GM12801 (cell line): ENCODE measurements around the gene JAZF1.

Source experiments
- CTCF ChIP-seq: IDR thresholded peaks from one replicate; pipeline ENCODE4 v1.5.1; 2011; ENCODE audit warnings: control low read depth; ENCODE audit not compliant: insufficient read length; ENCODE audit errors: extremely low read depth

The JAZF1 gene

GRCh38 chr7:27906385-27907091 is 274.1 kb downstream of the JAZF1 start:
- no peak for TF ChIP-seq CTCF

GRCh38 chr7:27905951-27906350 is 274.6 kb downstream of the JAZF1 start:
- TF ChIP-seq CTCF = no peak

GRCh38 chr7:27901028-27901760 is 279.4 kb downstream of the JAZF1 start:
- TF ChIP-seq CTCF = no peak

- no peak for TF ChIP-seq CTCF
These were observed 280.6 kb downstream of the JAZF1 start for GRCh38 chr7:27900006-27900405.

- no peak for TF ChIP-seq CTCF
These were observed 281.0 kb downstream of the JAZF1 start for GRCh38 chr7:27899601-27900000.

- TF ChIP-seq CTCF = no peak
These were observed 283.2 kb downstream of the JAZF1 start for GRCh38 chr7:27897441-27897847.

- no peak for TF ChIP-seq CTCF
These were observed 283.6 kb downstream of the JAZF1 start for GRCh38 chr7:27897001-27897400.
